Ectodermal cell (in vitro differentiated cells): ENCODE data around the gene ADAMTS14.

Experiments
- H3K27ac ChIP-seq: 2 replicates; pipeline ENCODE4 v1.7.0; 2013; ENCODE audit warnings: mild to moderate bottlenecking, low read depth, low read length; ENCODE audit not compliant: insufficient read depth, poor library complexity, severe bottlenecking
- H3K27me3 ChIP-seq: 2 replicates; pipeline ENCODE4 v1.7.0; 2013; ENCODE audit warnings: mild to moderate bottlenecking, low read length; ENCODE audit not compliant: insufficient read depth, control insufficient read depth, poor library complexity, severe bottlenecking
- H3K36me3 ChIP-seq: one replicate; pipeline ENCODE4 v1.7.0; 2013; ENCODE audit warnings: low read length; ENCODE audit not compliant: control insufficient read depth, insufficient read depth
- H3K4me1 ChIP-seq: one replicate; pipeline ENCODE4 v1.7.0; 2013; ENCODE audit warnings: low read length; ENCODE audit not compliant: control insufficient read depth, insufficient read depth
- H3K4me3 ChIP-seq: 2 replicates; pipeline ENCODE4 v1.7.0; 2013; ENCODE audit warnings: low read depth, low read length, control low read depth; ENCODE audit not compliant: insufficient read depth
- H3K9me3 ChIP-seq: 2 replicates; pipeline ENCODE4 v1.7.0; 2013; ENCODE audit warnings: mild to moderate bottlenecking, low read length, moderate library complexity; ENCODE audit not compliant: control insufficient read depth
- whole genome bisulfite sequencing, 2 experiments: methylation state at CpG; one replicate each; pipeline ENCODE4 v1.1.7; 2013; ENCODE audit warnings: missing lambda C conversion rate in 2 of 2; 5-methylcytosine and 5-hydroxymethylcytosine counted together

Gene ADAMTS14

GRCh38 chr10:70740406-70741288 lies 68.3 kb downstream of the ADAMTS14 start:
- H3K36me3 ChIP-seq, result no peaks in the 10 kb centered on the region
- no peaks in the 10 kb centered on the region for H3K9me3 ChIP-seq
- H3K4me3 ChIP-seq, result no peak overlapping the region
- H3K27ac ChIP-seq, result no peak overlapping the region
- 91 to 93% methylated on average over 11 to 12 of the region's 12 CpGs for WGBS, 2 experiments
- H3K27me3 ChIP-seq, result no peaks in the 10 kb centered on the region
- peaks cover 8% of the 10 kb centered on the region for H3K4me1 ChIP-seq

GRCh38 chr10:70742537-70743429 lies 70.5 kb downstream of the ADAMTS14 start:
- WGBS, 2 experiments, result 81 to 87% methylated on average over 8 of the region's 8 CpGs
- no peak overlapping the region for H3K27ac ChIP-seq

GRCh38 chr10:70743430-70743788 lies 71.1 kb downstream of the ADAMTS14 start:
- no peaks in the 10 kb centered on the region for H3K27me3 ChIP-seq
- WGBS, 2 experiments, result 92 to 93% methylated on average over 17 of the region's 17 CpGs
- no peak overlapping the region for H3K27ac ChIP-seq

More at GRCh38 chr10:70742537-70743429, 70.5 kb downstream of the ADAMTS14 start:
- Histone ChIP-seq H3K27me3 (no peaks in the 10 kb centered on the region), H3K4me1 (peaks cover 3% of the 10 kb centered on the region), H3K36me3 (no peaks in the 10 kb centered on the region), H3K9me3 (no peaks in the 10 kb centered on the region), H3K4me3 (no peak overlapping the region)

GRCh38 chr10:70743879-70744278 lies 71.6 kb downstream of the ADAMTS14 start:
- H3K4me3 ChIP-seq, result no peak overlapping the region
- 93% methylated on average over 13 of the region's 13 CpGs for WGBS, 2 experiments
- H3K4me1 ChIP-seq, result peaks cover 3% of the 10 kb centered on the region
- H3K27ac ChIP-seq, result no peak overlapping the region
- H3K9me3 ChIP-seq, result no peaks in the 10 kb centered on the region
- no peaks in the 10 kb centered on the region for H3K27me3 ChIP-seq
- H3K36me3 ChIP-seq, result no peaks in the 10 kb centered on the region

More at GRCh38 chr10:70743430-70743788, 71.1 kb downstream of the ADAMTS14 start:
- H3K36me3 ChIP-seq, result no peaks in the 10 kb centered on the region
- no peak overlapping the region for H3K4me3 ChIP-seq
- no peaks in the 10 kb centered on the region for H3K9me3 ChIP-seq
- H3K4me1 ChIP-seq, result peaks cover 3% of the 10 kb centered on the region

- Histone ChIP-seq H3K27ac (no peak overlapping the region), H3K27me3 (no peaks in the 10 kb centered on the region), H3K4me3 (no peak overlapping the region), H3K4me1 (no peaks in the 10 kb centered on the region), H3K36me3 (no peaks in the 10 kb centered on the region), H3K9me3 (no peaks in the 10 kb centered on the region)
- WGBS, 2 experiments, result 57 to 62% methylated on average over 6 of the region's 6 CpGs
These were observed 72.4 kb downstream of the ADAMTS14 start for GRCh38 chr10:70744617-70745143.

- H3K4me3 ChIP-seq, result no peak overlapping the region
- H3K36me3 ChIP-seq, result no peaks in the 10 kb centered on the region
- H3K4me1 ChIP-seq, result no peaks in the 10 kb centered on the region
- no peaks in the 10 kb centered on the region for H3K27me3 ChIP-seq
- 93 to 100% methylated on average over 2 of the region's 2 CpGs for WGBS, 2 experiments
- H3K9me3 ChIP-seq, result no peaks in the 10 kb centered on the region
- H3K27ac ChIP-seq, result no peak overlapping the region
These were observed 73.2 kb downstream of the ADAMTS14 start for GRCh38 chr10:70745555-70745954.

- no peak overlapping the region for H3K27ac ChIP-seq
- no peak overlapping the region for H3K4me3 ChIP-seq
- no peaks in the 10 kb centered on the region for H3K36me3 ChIP-seq
- no peaks in the 10 kb centered on the region for H3K9me3 ChIP-seq
- no peaks in the 10 kb centered on the region for H3K4me1 ChIP-seq
- WGBS, 2 experiments, result 85 to 86% methylated on average over 15 of the region's 15 CpGs
- H3K27me3 ChIP-seq, result no peaks in the 10 kb centered on the region
These were observed 75.1 kb downstream of the ADAMTS14 start for GRCh38 chr10:70747192-70747965.

GRCh38 chr10:70748305-70748704 lies 76.0 kb downstream of the ADAMTS14 start:
- Histone ChIP-seq H3K27me3 (no peaks in the 10 kb centered on the region), H3K4me1 (no peaks in the 10 kb centered on the region), H3K36me3 (no peaks in the 10 kb centered on the region), H3K27ac (no peak overlapping the region), H3K4me3 (no peak overlapping the region), H3K9me3 (no peaks in the 10 kb centered on the region)
- 91 to 92% methylated on average over 2 to 3 of the region's 3 CpGs for WGBS, 2 experiments

GRCh38 chr10:70748801-70749573 lies 76.7 kb downstream of the ADAMTS14 start:
- Histone ChIP-seq H3K9me3 (no peaks in the 10 kb centered on the region), H3K4me1 (no peaks in the 10 kb centered on the region), H3K27me3 (no peaks in the 10 kb centered on the region), H3K27ac (no peak overlapping the region), H3K36me3 (no peaks in the 10 kb centered on the region), H3K4me3 (no peak overlapping the region)
- 94 to 95% methylated on average over 10 of the region's 10 CpGs for WGBS, 2 experiments
